ENCODE data around the gene HEPACAM.
A peak's percentile ranks its signal among the peaks of the same experiment; 100 is the strongest.
"Not testable (repeated sequence)": the region's sequence is repeated elsewhere in the genome, so short reads cannot be mapped to it uniquely, and the experiment has no call there.

The HEPACAM gene, protein sequence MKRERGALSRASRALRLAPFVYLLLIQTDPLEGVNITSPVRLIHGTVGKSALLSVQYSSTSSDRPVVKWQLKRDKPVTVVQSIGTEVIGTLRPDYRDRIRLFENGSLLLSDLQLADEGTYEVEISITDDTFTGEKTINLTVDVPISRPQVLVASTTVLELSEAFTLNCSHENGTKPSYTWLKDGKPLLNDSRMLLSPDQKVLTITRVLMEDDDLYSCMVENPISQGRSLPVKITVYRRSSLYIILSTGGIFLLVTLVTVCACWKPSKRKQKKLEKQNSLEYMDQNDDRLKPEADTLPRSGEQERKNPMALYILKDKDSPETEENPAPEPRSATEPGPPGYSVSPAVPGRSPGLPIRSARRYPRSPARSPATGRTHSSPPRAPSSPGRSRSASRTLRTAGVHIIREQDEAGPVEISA

DNA sequence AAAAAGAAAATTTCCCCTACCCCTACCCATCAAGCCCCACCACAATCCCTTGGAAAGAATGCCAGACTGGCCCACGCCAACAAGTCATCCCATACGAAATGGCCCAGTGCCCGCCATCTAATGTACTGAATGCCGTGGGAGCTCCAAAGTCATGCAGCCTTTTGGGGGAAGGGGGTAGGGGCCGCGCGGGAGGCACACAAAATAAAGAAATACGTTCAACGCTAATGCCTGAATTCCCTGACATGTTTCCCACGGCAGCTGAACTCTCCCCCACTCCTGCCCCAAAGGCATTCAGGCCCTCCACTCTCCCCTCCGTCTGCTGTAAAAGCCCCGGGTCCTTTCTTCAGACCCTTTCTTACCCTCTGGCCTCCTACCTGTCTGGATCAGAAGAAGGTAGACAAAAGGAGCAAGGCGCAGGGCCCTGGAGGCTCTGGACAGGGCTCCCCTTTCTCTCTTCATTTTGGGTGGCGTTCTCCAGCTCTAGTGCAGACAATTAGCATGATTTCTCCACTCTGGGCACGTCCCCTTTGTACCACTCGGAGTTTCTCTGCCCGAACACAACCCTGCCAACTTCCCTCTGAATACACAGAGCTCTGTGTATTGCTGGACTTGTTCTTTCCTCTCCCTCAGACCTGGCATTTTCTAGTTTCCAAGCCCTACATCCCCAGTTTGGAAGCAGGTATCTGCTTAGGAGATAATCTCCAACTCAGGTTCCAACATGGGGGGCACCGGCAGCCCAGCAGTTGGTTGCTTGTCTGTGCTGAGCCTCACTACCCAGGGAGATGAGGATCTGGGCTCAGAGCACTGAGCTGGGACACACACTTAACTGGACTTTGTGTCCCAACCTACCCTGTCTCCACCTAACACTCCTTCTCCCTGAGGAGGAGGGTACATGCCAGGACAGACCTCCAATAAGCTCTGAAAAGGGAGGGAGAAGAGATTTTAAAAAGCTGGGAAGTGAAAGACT, at the start of gene HEPACAM:
Gene HEPACAM, minus strand, starts transcription at position 500 of the 967 bp plus-strand sequence. Its CDS starts 41 bp downstream, at position 459.
- no peak for DNase-seq
- TF ChIP-seq GATA1 (IDR thresholded peaks at IDR 0.05; ENCODE audit: low read depth, low read length) = no peak
- TF ChIP-seq POLR2A (IDR thresholded peaks at IDR 0.05; ENCODE audit: low read length) = no peak

DNA sequence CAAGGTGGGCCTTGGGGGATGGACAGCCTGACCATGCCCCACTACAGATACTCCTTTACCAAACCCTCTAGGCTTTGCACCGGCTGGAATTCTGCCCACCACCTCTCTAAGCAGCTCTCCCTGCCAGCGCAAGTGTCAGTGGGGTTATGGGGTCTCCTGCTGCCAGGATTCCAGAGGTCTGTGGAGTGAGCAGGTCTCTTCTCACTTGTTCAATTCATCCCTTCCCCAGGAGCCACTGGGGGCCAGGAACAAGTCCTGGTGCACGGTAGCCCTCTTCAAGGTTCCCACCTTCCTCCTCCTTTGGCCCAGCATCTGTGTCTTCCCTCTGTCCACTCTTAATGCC, 48.6 kb upstream of the HEPACAM start:
- TF ChIP-seq GATA1 (IDR thresholded peaks at IDR 0.05; ENCODE audit: low read depth, low read length) (no peak), POLR2A (IDR thresholded peaks at IDR 0.05; ENCODE audit: low read length) (no peak)
- no peak for DNase-seq

DNA sequence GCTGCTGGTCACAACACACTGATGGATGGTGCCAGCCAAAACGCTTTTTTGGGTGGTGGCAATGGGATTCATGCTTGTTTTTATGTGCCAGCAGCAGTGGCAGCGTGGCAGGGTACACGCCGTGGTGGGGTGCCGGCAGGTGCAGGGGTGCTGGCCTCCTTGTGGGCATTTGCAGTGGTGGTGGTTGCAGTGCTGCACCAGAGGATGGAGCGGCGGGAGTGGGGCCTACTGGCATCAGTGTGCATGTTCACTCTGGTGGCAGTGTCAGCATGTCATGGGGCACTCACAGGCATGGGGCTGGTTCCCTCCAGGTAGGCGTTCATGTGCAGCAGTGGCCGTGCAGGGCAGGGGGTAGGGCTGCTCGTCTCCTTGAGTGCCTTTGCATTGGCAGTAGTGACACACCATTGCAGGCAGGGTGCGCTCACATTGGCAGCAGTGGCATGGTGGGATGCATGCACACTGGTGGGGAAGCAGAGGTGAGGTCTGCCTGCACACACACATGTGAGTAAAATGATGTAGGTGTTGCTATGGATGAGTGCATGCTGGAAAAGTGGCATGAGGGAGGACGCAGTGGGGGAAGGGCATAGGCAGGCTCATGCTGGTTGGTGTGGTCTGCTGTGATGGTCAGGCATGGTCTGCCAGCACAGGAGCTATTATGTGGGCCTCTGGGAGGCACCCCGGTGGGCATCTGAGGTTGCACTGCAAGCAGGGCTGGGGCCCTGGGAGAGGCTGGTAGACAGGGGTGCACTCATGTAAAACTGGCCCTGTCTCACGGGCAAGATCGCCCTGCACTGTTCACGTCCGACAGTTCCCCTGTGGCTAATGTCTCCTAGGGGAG, 48.0 kb upstream of the HEPACAM start:
- DNase-seq = no peak
- TF ChIP-seq POLR2A (IDR thresholded peaks at IDR 0.05; ENCODE audit: low read length) (no peak), GATA1 (IDR thresholded peaks at IDR 0.05; ENCODE audit: low read depth, low read length) (no peak)

DNA sequence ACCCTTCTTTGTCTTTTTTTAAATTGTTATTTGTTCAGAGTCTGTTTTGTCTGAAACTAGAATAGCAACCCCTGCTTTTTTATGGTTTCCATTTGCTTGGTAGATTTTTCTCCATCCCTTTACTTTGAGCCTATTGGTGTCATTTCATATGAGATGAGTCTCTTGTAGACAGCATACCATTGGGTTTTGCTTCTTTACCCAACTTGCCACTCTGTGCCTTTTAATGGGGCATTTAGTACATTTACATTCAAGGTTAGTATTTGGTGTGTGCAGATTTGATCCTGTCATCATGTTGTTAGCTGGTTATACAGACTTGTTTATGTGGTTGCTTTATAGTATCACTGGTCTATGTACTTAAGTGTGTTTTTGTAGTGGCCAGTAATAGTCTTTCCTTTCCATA, 46.2 kb upstream of the HEPACAM start:
- DNase-seq = no peak
- no peak for TF ChIP-seq POLR2A (IDR thresholded peaks at IDR 0.05; ENCODE audit: low read length)
- TF ChIP-seq GATA1 (IDR thresholded peaks at IDR 0.05; ENCODE audit: low read depth, low read length) = no peak

DNA sequence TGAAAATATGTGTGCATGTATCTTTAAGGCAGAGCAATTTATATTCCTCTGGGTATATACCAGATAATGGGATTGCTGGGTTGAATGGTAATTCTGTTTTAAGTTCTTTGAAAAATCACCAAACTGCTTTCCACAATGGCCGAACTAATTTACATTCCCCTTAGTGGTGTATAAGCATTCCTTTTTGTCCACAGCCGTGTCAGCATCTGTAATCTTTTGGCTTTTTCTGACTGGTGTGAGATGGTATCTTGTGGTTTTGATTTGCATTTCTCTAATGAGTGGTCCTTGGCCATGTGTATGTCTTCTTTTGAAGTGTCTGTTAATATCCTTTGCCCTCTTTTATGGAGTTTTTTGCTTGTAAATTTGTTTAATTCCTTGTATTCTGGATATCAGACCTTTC, 42.5 kb upstream of the HEPACAM start:
- no peak for DNase-seq
- TF ChIP-seq GATA1 (IDR thresholded peaks at IDR 0.05; ENCODE audit: low read depth, low read length) = no peak
- TF ChIP-seq POLR2A (IDR thresholded peaks at IDR 0.05; ENCODE audit: low read length) = no peak

DNA sequence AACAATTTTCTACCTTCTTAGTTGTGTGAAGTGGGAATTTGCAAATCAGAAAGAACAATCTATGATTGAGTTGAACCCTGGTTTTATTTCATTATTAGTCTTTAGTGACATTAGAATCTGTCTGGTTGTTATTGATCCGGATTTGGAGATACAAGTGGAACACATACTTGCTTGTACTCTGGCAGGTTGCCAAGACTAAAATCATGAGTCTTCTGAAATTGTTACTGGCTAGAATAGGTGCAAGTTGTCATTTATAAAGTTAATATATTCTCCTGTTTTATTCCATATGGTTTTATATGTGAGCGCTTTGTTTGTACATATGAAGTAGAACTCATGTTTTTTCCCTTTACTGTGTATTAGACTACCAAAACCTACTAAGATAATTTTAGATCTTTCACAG, 41.2 kb upstream of the HEPACAM start:
- TF ChIP-seq GATA1 (IDR thresholded peaks at IDR 0.05; ENCODE audit: low read depth, low read length) (no peak), POLR2A (IDR thresholded peaks at IDR 0.05; ENCODE audit: low read length) (no peak)
- peak; percentile 4 to 26 for DNase-seq

DNA sequence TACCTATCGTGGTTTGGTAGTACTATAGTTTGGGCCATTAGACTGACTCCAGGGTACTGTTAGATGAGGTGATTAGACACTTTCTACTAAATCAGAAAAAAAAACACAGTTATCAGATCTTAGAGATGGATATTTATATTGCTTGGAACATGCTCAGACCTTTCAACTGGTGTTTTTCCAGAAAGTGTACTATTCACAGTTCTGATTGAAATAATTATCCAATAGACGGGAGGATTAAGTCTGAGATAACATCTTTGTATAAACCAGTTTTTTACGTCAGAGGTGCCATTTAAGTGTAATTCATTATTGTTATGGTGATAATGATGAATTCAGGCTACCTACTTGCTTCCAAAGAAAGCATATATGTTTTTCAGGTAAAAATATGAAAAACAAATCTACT, 40.7 kb upstream of the HEPACAM start:
- TF ChIP-seq POLR2A (IDR thresholded peaks at IDR 0.05; ENCODE audit: low read length) (no peak), GATA1 (IDR thresholded peaks at IDR 0.05; ENCODE audit: low read depth, low read length) (no peak)
- DNase-seq = no peak

DNA sequence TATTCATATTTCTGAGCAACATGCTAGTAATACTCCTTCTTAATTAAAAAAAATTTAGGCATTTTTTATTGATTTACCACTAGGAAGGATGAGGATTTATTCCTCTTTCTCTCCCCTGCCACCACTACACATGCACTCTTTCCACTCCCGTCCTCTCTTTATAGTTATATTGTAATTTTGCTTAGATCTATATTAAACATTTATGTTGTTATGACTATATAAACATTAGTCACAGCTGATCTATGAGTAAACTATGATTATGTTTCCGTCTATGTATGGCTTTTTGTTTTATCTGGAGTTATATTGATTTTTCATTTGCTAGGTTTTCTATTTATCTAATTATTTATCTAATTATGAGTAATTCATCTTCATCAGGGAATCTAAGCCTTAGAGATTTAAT, 36.0 kb upstream of the HEPACAM start:
- TF ChIP-seq GATA1 (IDR thresholded peaks at IDR 0.05; ENCODE audit: low read depth, low read length) (no peak), POLR2A (IDR thresholded peaks at IDR 0.05; ENCODE audit: low read length) (no peak)
- DNase-seq = no peak

DNA sequence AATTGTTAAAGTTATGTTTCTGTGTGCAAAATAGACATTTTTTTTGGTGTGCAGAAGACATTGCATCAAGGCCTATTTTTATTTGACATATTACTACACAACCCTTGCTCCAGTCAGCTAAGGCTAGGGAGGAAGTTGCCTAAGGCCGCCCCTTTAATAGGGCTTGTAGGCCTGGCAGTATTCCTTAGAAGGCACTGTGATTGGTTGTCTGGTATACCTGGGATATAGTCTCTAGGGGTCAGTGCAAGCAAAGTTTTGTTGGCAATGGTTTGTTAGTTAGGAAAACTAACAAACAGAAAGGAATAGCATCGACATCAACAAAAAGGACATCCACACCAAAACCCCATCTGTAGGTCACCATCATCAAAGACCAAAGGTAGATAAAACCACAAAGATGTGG, 35.1 kb upstream of the HEPACAM start:
- DNase-seq = peak in 1 of 2 experiments; percentile 13
- TF ChIP-seq POLR2A (IDR thresholded peaks at IDR 0.05; ENCODE audit: low read length) = no peak
- no peak for TF ChIP-seq GATA1 (IDR thresholded peaks at IDR 0.05; ENCODE audit: low read depth, low read length)

DNA sequence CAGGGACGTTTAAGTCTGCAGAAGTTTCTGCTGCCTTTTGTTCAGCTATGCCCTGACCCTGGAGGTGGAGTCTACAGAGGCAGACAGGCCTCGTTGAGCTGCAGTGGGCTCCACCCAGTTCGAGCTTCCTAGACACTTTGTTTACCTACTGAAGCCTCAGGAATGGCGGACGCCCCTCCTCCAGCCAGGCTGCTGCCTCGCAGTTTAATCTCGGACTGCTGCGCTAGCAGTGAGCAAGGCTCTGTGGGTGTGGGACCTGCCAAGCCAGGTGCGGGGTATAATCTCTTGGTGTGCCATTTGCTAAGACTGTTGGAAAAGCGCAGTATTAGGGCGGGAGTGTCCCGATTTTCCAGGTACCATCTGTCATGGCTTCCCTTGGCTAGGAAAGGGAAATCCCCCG, 32.4 kb upstream of the HEPACAM start:
- not testable (repeated sequence) for DNase-seq

DNA sequence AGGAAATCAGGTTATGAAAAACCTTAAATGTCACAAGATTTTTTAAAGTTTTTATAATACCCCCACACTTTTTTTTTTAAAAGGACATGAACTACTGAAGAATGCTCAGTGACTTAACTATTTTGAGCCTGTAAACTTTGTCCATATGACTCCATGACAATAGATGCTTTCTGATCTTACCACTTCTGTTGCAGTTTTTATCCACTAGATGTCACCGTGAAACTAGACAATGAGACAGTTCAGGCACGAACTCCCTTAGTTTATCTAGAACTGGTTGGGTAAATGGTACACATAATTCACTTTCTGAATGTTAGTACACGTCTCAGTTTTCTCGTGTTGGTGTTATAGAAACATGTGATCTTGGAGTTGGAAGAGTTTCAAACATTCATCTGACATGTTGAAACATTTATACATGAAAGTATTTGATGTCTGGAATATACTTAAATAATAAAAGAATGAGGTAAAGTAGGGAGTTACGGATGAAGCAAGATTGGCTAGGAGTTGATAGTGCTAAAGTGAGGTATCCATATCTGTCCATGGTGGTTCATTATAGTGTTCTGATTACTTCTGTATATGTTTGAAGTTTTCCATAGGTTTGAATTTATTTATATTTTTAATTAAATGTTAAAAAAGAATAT, 26.2 kb upstream of the HEPACAM start:
- DNase-seq = peak; percentile 73 to 82
- TF ChIP-seq GATA1 (IDR thresholded peaks at IDR 0.05; ENCODE audit: low read depth, low read length) = no peak
- no peak for TF ChIP-seq POLR2A (IDR thresholded peaks at IDR 0.05; ENCODE audit: low read length)

DNA sequence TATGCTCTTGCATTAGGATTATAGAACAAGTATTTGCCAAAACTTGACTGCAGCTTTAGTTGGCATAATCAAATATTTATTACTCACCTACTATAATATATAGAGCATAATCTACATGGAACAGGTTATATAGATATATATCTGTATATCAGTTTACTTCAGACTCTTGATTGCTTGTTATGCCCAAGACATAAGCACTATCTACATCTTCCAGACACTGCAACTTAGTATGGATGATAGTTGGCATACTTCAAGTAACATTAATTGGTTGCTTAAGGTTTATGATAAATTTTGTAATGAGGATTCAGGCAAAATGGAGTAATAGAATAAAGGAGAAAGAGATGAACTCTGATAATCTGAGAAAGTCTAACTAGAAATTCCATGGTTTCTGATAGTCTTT, 19.2 kb upstream of the HEPACAM start:
- DNase-seq = peak; percentile 53 to 86
- TF ChIP-seq POLR2A (IDR thresholded peaks at IDR 0.05; ENCODE audit: low read length) (no peak), GATA1 (IDR thresholded peaks at IDR 0.05; ENCODE audit: low read depth, low read length) (no peak)

DNA sequence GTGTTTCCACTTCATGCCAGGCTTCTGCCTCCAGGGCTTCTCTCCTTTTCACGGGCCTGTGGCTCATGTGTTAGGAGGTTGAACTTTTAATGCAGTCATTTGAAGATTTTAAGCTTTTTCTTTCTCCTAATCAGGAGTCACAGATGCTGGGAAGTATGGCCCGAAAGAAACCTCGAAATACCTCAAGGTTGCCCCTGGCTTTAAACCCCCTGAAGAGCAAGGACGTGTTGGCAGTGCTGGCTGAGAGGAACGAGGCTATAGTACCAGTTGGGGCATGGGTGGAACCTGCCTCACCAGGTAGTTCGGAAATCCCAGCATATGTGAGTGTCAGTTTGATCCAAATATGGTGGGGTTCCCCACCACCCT, 18.7 kb upstream of the HEPACAM start:
- TF ChIP-seq POLR2A (IDR thresholded peaks at IDR 0.05; ENCODE audit: low read length) (no peak), GATA1 (IDR thresholded peaks at IDR 0.05; ENCODE audit: low read depth, low read length) (no peak)
- peak; percentile 52 to 61 for DNase-seq
